Activated CD4-positive, alpha-beta memory T cell treated with anti-CD3 and anti-CD28 coated beads, Interleukin-2, amount 10 ng/mL, durations not matched to agents 7 days and 5 days (primary cell): ENCODE results near the gene ZNF608. TPM values are rescaled to one million over a fixed set of nuclear protein-coding genes. Genes with fewer than 3 reads are reported as not detected.

Experiments
- CTCF ChIA-PET: fragments of 350-600 bp; sonication (Branson Sonifier 250); formaldehyde crosslinking; loops from one replicate; lab custom pipeline; 2021; ENCODE audit warnings: antibody characterized with exemption, inconsistent platforms; lab: Charles Lee
- POLR2A ChIA-PET: fragments of 350-600 bp; sonication (Branson Sonifier 250); formaldehyde crosslinking; loops from one replicate; lab custom pipeline; 2021; ENCODE audit warnings: antibody characterized with exemption; lab: Charles Lee
- DNase-seq: peaks from one replicate; pipeline ENCODE4 v3.0.0-alpha.2; 2020
- H3K27ac Mint-ChIP-seq: one replicate; pipeline ENCODE4 v1.8.0; 2021; ENCODE audit warnings: mild to moderate bottlenecking, mixed read lengths
- H3K27me3 Mint-ChIP-seq: one replicate; pipeline ENCODE4 v1.8.0; 2021; ENCODE audit warnings: mixed read lengths
- H3K36me3 Mint-ChIP-seq: one replicate; pipeline ENCODE4 v1.8.0; 2021; ENCODE audit warnings: low read depth, mixed read lengths
- H3K4me1 Mint-ChIP-seq: one replicate; pipeline ENCODE4 v1.8.0; 2021; ENCODE audit warnings: mixed read lengths
- H3K4me3 Mint-ChIP-seq: one replicate; pipeline ENCODE4 v1.8.0; 2021; ENCODE audit warnings: mild to moderate bottlenecking, mixed read lengths
- H3K9me3 Mint-ChIP-seq: one replicate; pipeline ENCODE4 v1.8.0; 2021; ENCODE audit warnings: mixed read lengths
- total RNA-seq, 2 experiments: library from RNA; stranded (reverse); gene quantifications; one replicate each; pipeline ENCODE4 v1.2.3, GENCODE V29; 2021

The ZNF608 gene, protein sequence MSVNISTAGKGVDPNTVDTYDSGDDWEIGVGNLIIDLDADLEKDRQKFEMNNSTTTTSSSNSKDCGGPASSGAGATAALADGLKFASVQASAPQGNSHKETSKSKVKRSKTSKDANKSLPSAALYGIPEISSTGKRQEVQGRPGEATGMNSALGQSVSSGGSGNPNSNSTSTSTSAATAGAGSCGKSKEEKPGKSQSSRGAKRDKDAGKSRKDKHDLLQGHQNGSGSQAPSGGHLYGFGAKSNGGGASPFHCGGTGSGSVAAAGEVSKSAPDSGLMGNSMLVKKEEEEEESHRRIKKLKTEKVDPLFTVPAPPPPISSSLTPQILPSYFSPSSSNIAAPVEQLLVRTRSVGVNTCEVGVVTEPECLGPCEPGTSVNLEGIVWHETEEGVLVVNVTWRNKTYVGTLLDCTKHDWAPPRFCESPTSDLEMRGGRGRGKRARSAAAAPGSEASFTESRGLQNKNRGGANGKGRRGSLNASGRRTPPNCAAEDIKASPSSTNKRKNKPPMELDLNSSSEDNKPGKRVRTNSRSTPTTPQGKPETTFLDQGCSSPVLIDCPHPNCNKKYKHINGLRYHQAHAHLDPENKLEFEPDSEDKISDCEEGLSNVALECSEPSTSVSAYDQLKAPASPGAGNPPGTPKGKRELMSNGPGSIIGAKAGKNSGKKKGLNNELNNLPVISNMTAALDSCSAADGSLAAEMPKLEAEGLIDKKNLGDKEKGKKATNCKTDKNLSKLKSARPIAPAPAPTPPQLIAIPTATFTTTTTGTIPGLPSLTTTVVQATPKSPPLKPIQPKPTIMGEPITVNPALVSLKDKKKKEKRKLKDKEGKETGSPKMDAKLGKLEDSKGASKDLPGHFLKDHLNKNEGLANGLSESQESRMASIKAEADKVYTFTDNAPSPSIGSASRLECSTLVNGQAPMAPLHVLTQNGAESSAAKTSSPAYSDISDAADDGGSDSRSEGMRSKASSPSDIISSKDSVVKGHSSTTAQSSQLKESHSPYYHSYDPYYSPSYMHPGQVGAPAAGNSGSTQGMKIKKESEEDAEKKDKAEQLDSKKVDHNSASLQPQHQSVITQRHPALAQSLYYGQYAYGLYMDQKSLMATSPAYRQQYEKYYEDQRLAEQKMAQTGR (N-terminal part only)
- total RNA-seq: not detected

- H3K9me3 Mint-ChIP-seq: no peaks in the 10 kb centered on the region
- no peak within 1 kb of the TSS for H3K27ac Mint-ChIP-seq
- peaks cover 42% of the 10 kb centered on the region for H3K27me3 Mint-ChIP-seq
- CTCF ChIA-PET: no interaction called here
- DNase-seq: no peak
- no peaks in the 10 kb centered on the region for H3K36me3 Mint-ChIP-seq
- no peaks in the 10 kb centered on the region for H3K4me1 Mint-ChIP-seq
- no peak within 1 kb of the TSS for H3K4me3 Mint-ChIP-seq
- POLR2A ChIA-PET: no interaction called here
Observed at GRCh38 chr5:124745928-124746915, at the start of gene ZNF608. Gene ZNF608, minus strand, starts transcription at chr5:124746639. Its CDS starts 1,650 bp downstream, at chr5:124744989.

DNA sequence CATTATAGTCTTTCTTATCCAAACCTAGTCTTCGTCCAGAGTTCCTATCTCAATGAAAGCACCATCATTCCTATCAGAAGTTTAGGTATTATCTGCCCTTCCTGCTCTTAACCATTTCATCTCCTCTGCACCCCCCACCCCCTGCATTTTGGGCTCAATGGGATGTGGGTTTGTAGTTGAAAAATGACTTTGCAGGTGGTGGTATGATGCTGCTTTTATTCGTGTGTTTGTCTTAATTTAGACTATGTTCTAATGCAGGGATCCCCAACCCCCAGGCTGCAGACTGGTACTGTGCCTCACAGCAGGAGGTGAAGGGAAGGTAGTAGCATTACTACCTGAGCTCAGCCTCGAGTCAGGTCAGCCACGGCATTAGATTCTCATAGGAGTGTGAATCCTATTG is 49.4 kb upstream of the ZNF608 start:
- Mint-ChIP-seq H3K4me3 (no peak overlapping the region), H3K9me3 (no peaks in the 10 kb centered on the region), H3K27ac (no peak overlapping the region), H3K27me3 (no peaks in the 10 kb centered on the region), H3K36me3 (no peaks in the 10 kb centered on the region), H3K4me1 (no peaks in the 10 kb centered on the region)
- ChIA-PET POLR2A (no interaction called here), CTCF (no interaction called here)
- DNase-seq: no peak

- CTCF ChIA-PET: interaction anchor here (1.0 kb wide), 1 partner anchor 10 kb away, joined by 3 read pairs; no protein-coding TSS in a partner anchor
- Mint-ChIP-seq H3K27me3 (no peaks in the 10 kb centered on the region), H3K9me3 (no peaks in the 10 kb centered on the region), H3K36me3 (no peaks in the 10 kb centered on the region), H3K4me1 (no peaks in the 10 kb centered on the region), H3K4me3 (no peak overlapping the region), H3K27ac (no peak overlapping the region)
- POLR2A ChIA-PET: no interaction called here
- no peak for DNase-seq
Observed at GRCh38 chr5:124790895-124791732, 44.7 kb upstream of the ZNF608 start.

DNA sequence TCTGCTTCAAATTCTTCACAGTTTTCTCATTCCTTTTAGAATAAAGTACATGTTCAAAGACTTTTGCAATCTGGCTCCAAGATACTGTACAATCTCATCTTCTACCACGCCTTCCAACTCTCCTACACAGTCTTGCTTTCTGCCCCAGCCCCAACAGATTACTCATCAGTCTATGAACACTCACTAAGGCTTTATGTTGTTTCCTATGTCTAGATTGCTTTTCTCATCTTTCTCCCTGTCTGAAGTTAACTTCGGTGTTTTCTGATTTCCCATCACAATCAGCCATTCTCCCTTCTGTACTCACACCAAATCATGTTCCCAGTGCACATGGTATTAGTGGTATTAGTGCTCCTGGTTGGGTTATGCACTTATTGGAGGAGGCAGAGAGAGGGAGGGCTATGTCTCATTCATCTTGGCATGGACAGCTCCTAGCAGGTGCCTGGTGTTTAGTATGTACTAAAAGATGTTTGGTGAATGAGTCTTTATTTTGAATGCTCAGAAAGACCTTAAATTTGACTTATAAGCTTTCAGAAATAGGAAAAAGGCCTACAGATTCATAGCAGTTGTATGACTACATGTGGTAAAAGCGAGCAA is 44.0 kb upstream of the ZNF608 start:
- no peaks in the 10 kb centered on the region for H3K36me3 Mint-ChIP-seq
- DNase-seq: no peak
- no peak overlapping the region for H3K4me3 Mint-ChIP-seq
- H3K9me3 Mint-ChIP-seq: no peaks in the 10 kb centered on the region
- no peaks in the 10 kb centered on the region for H3K27me3 Mint-ChIP-seq
- ChIA-PET POLR2A (no interaction called here), CTCF (no interaction called here)
- H3K27ac Mint-ChIP-seq: no peak overlapping the region
- H3K4me1 Mint-ChIP-seq: no peaks in the 10 kb centered on the region

GRCh38 chr5:124789104-124789605 is 42.7 kb upstream of the ZNF608 start:
- ChIA-PET POLR2A (no interaction called here), CTCF (no interaction called here)
- DNase-seq: no peak
- Mint-ChIP-seq H3K36me3 (no peaks in the 10 kb centered on the region), H3K9me3 (no peaks in the 10 kb centered on the region), H3K4me1 (no peaks in the 10 kb centered on the region), H3K4me3 (no peak overlapping the region), H3K27me3 (no peaks in the 10 kb centered on the region), H3K27ac (no peak overlapping the region)

GRCh38 chr5:124783794-124784193 is 37.4 kb upstream of the ZNF608 start:
- Mint-ChIP-seq H3K27ac (no peak overlapping the region), H3K9me3 (peaks cover 3% of the 10 kb centered on the region)
- CTCF ChIA-PET: no interaction called here

DNA sequence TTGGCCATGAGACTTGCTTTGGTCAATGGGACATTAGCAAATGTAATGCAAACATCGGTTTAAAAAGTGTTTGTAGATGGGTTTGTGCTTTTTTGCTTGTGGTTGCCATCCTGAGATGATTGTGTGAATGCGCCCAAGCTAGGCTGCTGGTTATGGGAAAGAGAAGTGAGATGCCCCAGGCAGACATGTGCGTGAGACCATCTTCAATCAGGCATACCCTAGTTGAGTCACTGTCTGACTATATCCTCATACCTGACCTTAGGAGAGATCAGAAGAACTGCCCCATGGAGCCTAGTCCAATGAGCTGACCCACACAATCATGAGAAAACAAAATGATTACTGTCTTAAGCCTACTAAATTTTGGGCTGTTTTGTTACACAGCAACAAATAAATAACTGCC is 36.8 kb upstream of the ZNF608 start:
- Mint-ChIP-seq H3K36me3 (no peaks in the 10 kb centered on the region), H3K9me3 (peaks cover 3% of the 10 kb centered on the region), H3K4me1 (no peaks in the 10 kb centered on the region), H3K27me3 (no peaks in the 10 kb centered on the region), H3K4me3 (no peak overlapping the region), H3K27ac (no peak overlapping the region)
- POLR2A ChIA-PET: no interaction called here
- CTCF ChIA-PET: no interaction called here
- no peak for DNase-seq

More at GRCh38 chr5:124783794-124784193, 37.4 kb upstream of the ZNF608 start:
- DNase-seq: no peak
- Mint-ChIP-seq H3K27me3 (no peaks in the 10 kb centered on the region), H3K4me1 (no peaks in the 10 kb centered on the region), H3K4me3 (no peak overlapping the region), H3K36me3 (no peaks in the 10 kb centered on the region)
- POLR2A ChIA-PET: no interaction called here

DNA sequence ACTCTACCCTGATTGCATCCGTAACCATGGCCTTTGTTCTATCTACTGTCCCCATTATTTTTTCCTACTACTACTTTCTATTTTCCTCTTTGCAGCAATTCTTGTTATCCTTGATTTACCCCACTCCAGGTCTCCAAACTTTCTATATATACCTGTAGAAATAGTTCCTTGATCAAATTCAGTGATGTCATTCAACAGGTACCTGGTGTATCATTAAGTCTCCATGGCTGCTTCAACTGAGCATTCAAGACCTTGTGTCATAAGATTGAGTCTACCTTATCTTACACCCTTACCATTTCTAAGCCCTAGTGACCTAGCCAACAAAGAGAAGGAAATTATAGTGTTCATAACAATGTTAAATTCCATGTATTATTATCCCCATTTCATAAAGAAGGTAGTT is 35.8 kb upstream of the ZNF608 start:
- CTCF ChIA-PET: no interaction called here
- no peak overlapping the region for H3K27ac Mint-ChIP-seq
- H3K4me1 Mint-ChIP-seq: no peaks in the 10 kb centered on the region
- no peak overlapping the region for H3K4me3 Mint-ChIP-seq
- H3K9me3 Mint-ChIP-seq: peaks cover 3% of the 10 kb centered on the region
- H3K27me3 Mint-ChIP-seq: no peaks in the 10 kb centered on the region
- H3K36me3 Mint-ChIP-seq: no peaks in the 10 kb centered on the region
- POLR2A ChIA-PET: no interaction called here
- DNase-seq: no peak

GRCh38 chr5:124780011-124780410 is 33.6 kb upstream of the ZNF608 start:
- Mint-ChIP-seq H3K27ac (no peak overlapping the region), H3K27me3 (no peaks in the 10 kb centered on the region), H3K9me3 (peaks cover 3% of the 10 kb centered on the region), H3K36me3 (no peaks in the 10 kb centered on the region), H3K4me1 (no peaks in the 10 kb centered on the region), H3K4me3 (no peak overlapping the region)
- POLR2A ChIA-PET: no interaction called here
- CTCF ChIA-PET: no interaction called here
- no peak for DNase-seq

DNA sequence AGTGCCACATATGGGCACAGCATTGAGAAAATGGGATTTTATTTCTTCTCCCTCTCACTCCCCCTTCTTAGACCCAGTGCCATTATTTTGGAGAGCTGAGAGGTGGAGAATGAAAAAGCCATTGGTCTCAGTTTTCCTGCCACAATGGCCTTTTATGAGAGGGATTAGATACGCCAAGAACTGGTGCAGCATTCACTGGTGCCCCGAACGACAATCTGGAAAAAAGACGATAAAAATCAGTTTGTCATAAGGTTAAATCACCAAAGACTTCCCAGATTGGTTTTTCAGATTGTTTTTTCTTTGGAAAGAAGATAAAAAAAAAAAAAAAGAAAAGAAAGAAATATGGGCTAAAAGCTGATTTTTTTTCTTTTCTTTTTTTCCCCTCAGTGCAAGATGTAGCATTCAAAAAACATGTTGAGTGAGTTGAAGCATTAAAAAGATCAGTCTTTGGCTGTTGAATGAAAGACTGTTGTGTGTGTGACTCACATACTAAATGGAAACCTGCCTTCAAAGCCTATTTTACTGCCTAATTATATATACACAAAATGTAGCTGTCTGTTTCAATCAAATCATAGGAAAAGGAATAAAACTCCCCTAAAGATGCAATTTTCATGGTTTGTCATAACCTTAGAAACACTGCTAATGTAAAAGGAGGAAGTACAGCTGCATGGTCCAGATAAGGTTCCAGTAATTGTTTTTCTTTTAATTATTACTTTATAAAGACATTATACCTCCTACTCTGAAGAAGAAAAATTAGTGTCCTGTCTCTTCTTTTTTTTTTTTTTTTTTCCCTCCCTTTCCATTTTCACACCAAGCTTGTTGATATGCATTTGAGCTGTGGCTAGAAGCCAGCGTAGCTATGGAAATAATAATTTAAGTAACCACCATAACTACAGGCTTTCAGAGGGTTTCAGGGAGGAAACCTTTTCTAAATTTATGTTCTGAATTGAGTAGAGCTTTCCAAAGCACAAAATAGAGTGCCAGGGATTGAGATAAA is 27.2 kb upstream of the ZNF608 start:
- CTCF ChIA-PET: no interaction called here

More for the DNA sequence above, 27.2 kb upstream of the ZNF608 start:
- Mint-ChIP-seq H3K27me3 (no peaks in the 10 kb centered on the region), H3K27ac (no peak overlapping the region), H3K36me3 (no peaks in the 10 kb centered on the region), H3K4me1 (no peaks in the 10 kb centered on the region), H3K9me3 (no peaks in the 10 kb centered on the region), H3K4me3 (no peak overlapping the region)
- POLR2A ChIA-PET: no interaction called here
- no peak for DNase-seq
